Progenitor cell of endocrine pancreas (in vitro differentiated cells): Measurements from ENCODE around the gene DGKH. TPM values are rescaled to one million over a fixed set of nuclear protein-coding genes. Genes with fewer than 3 reads are reported as not detected.

Experiments used
- DNase-seq: peaks from one replicate; pipeline ENCODE4 v3.0.0; 2021; ENCODE audit warnings: low spot score; ENCODE audit not compliant: unreplicated experiment
- H3K27ac Mint-ChIP-seq: 2 replicates; pipeline ENCODE4 v1.8.0; 2021; ENCODE audit warnings: mild to moderate bottlenecking, moderate library complexity, mixed read lengths
- H3K27me3 Mint-ChIP-seq: 2 replicates; pipeline ENCODE4 v1.8.0; 2021; ENCODE audit warnings: mixed read lengths
- H3K36me3 Mint-ChIP-seq: 2 replicates; pipeline ENCODE4 v1.8.0; 2022; ENCODE audit warnings: mixed read lengths; ENCODE audit not compliant: insufficient read depth
- H3K4me1 Mint-ChIP-seq: 2 replicates; pipeline ENCODE4 v1.8.0; 2021; ENCODE audit warnings: low read depth, mixed read lengths
- H3K4me3 Mint-ChIP-seq: 2 replicates; pipeline ENCODE4 v1.8.0; 2021; ENCODE audit warnings: low read depth, mild to moderate bottlenecking, moderate library complexity, mixed read lengths
- H3K9me3 Mint-ChIP-seq: 2 replicates; pipeline ENCODE4 v1.8.0; 2021; ENCODE audit warnings: low read depth, mixed read lengths
- total RNA-seq: library from RNA; stranded (reverse); gene quantifications from 2 replicates; pipeline ENCODE4 v1.2.1, GENCODE V29; 2021
- TF ChIP-seq, protein P1 (sequence below): fragments of 200-600 bp; sonication (generic); IDR thresholded peaks from one replicate; pipeline ENCODE4 v1.5.0; 2021; ENCODE audit warnings: antibody characterized with exemption, mild to moderate bottlenecking; ENCODE audit not compliant: unreplicated experiment

The DGKH gene
- total RNA-seq, 1 donor from 2014 or later = 5.3 TPM

- Mint-ChIP-seq H3K27ac (no peak overlapping the region), H3K9me3 (no peaks in the 10 kb centered on the region), H3K27me3 (no peaks in the 10 kb centered on the region), H3K36me3 (no peaks in the 10 kb centered on the region), H3K4me1 (peaks cover 3% of the 10 kb centered on the region), H3K4me3 (no peak overlapping the region)
- DNase-seq = no peak
- TF ChIP-seq, protein P1, sequence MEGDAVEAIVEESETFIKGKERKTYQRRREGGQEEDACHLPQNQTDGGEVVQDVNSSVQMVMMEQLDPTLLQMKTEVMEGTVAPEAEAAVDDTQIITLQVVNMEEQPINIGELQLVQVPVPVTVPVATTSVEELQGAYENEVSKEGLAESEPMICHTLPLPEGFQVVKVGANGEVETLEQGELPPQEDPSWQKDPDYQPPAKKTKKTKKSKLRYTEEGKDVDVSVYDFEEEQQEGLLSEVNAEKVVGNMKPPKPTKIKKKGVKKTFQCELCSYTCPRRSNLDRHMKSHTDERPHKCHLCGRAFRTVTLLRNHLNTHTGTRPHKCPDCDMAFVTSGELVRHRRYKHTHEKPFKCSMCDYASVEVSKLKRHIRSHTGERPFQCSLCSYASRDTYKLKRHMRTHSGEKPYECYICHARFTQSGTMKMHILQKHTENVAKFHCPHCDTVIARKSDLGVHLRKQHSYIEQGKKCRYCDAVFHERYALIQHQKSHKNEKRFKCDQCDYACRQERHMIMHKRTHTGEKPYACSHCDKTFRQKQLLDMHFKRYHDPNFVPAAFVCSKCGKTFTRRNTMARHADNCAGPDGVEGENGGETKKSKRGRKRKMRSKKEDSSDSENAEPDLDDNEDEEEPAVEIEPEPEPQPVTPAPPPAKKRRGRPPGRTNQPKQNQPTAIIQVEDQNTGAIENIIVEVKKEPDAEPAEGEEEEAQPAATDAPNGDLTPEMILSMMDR = no peak
These were observed 65.0 kb downstream of the DGKH start for GRCh38 chr13:42113478-42113877.

GRCh38 chr13:42114278-42114677 lies 65.8 kb downstream of the DGKH start:
- Mint-ChIP-seq H3K4me3 (no peak overlapping the region), H3K27ac (no peak overlapping the region), H3K36me3 (no peaks in the 10 kb centered on the region), H3K27me3 (no peaks in the 10 kb centered on the region), H3K4me1 (peaks cover 3% of the 10 kb centered on the region), H3K9me3 (no peaks in the 10 kb centered on the region)
- TF ChIP-seq, protein P1 = no peak
- DNase-seq = no peak

DNA sequence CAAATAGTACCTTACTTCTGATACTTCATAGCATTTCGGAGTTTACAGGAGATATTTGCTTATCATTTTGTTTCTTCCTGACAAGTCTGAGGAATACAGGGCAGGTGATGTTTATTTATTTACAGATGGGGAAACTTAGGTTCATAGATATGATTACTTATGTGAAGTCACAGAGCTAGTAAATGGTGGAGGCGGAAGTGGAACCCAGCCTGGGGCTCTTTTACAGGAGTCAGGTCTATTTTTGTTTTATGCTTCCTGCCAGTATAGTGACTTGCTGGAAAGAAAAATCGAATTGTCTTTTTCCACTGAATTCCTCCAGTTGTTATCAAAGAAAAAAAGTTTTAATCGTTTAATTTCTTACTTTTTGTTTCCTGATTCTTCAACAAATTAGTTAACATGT lies 66.5 kb downstream of the DGKH start:
- H3K27me3 Mint-ChIP-seq = no peaks in the 10 kb centered on the region
- no peak overlapping the region for H3K27ac Mint-ChIP-seq
- H3K4me1 Mint-ChIP-seq = peaks cover 3% of the 10 kb centered on the region
- H3K9me3 Mint-ChIP-seq = no peaks in the 10 kb centered on the region
- TF ChIP-seq, protein P1 = no peak
- H3K4me3 Mint-ChIP-seq = no peak overlapping the region
- H3K36me3 Mint-ChIP-seq = no peaks in the 10 kb centered on the region
- DNase-seq = no peak

GRCh38 chr13:42116225-42116624 lies 67.8 kb downstream of the DGKH start:
- TF ChIP-seq, protein P1 = no peak
- no peak for DNase-seq
- Mint-ChIP-seq H3K4me1 (no peaks in the 10 kb centered on the region), H3K36me3 (no peaks in the 10 kb centered on the region), H3K4me3 (no peak overlapping the region), H3K27ac (no peak overlapping the region), H3K27me3 (no peaks in the 10 kb centered on the region), H3K9me3 (no peaks in the 10 kb centered on the region)

GRCh38 chr13:42119041-42119440 lies 70.6 kb downstream of the DGKH start:
- Mint-ChIP-seq H3K27ac (no peak overlapping the region), H3K9me3 (no peaks in the 10 kb centered on the region), H3K4me1 (no peaks in the 10 kb centered on the region), H3K27me3 (no peaks in the 10 kb centered on the region), H3K4me3 (no peak overlapping the region), H3K36me3 (no peaks in the 10 kb centered on the region)
- no peak for DNase-seq
- TF ChIP-seq, protein P1 = no peak
